GM12874 (cell line): ENCODE data around the gene ZNF248.

ENCODE experiments used
- CTCF ChIP-seq: IDR thresholded peaks from 2 replicates; pipeline ENCODE4 v1.5.1; 2011; ENCODE audit warnings: low read depth, mild to moderate bottlenecking, control low read depth, low read length, moderate library complexity; ENCODE audit not compliant: insufficient read depth

Gene ZNF248

GRCh38 chr10:37857287-37858211 is at the start of gene ZNF248:
Gene ZNF248, minus strand, starts transcription at chr10:37857610. Its CDS starts 1,300 bp downstream, at chr10:37856310.
- no peak for TF ChIP-seq CTCF

GRCh38 chr10:37906382-37906781 is 49.0 kb upstream of the ZNF248 start:
- TF ChIP-seq CTCF = no peak

- no peak for TF ChIP-seq CTCF
Measured at GRCh38 chr10:37896436-37896835, 39.0 kb upstream of the ZNF248 start.

DNA sequence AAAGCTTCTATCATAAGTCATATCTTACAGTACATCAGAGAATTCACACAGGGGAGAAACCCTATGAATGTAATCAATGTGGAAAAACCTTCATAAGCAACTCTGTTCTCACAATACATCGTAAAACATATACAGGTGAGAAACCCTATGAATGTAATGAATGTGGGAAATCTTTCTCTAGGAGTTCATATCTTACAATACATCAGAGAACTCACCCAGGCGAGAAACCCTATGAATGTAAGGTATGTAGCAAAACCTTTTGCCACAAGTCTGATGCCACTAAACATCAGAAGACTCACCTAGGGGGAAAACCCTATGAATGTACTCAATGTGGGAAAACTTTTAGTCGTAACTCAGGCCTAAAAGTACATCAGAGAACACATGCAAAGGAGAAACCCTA is 38.3 kb upstream of the ZNF248 start:
- no peak for TF ChIP-seq CTCF

- TF ChIP-seq CTCF = no peak
Measured at GRCh38 chr10:37885850-37886249, 28.4 kb upstream of the ZNF248 start.

- no peak for TF ChIP-seq CTCF
Measured at GRCh38 chr10:37872955-37873354, 15.5 kb upstream of the ZNF248 start.

DNA sequence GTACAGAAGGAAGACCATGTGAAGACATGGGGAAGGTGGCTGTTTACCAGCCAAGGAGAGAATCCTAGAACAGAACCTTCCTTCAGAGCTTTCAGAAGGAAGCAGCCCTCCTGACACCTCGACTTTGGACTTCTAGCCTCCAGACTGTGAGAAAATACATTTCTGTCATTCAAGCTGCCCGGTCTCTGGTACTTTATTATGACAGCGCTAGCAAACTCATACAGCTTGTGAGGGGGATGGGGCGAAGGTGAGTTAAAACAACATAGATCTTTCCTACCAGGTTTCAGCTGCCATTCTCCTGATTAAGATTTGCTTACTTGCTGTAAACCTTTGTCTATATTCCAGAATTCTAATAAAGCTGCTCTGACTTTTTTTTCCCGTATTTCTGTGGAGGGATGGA is 14.9 kb upstream of the ZNF248 start:
- TF ChIP-seq CTCF = no peak
